ENCODE data around the gene F10.
"Not testable (repeated sequence)": the region's sequence is repeated elsewhere in the genome, so short reads cannot be mapped to it uniquely, and the experiment has no call there.

Gene F10

DNA sequence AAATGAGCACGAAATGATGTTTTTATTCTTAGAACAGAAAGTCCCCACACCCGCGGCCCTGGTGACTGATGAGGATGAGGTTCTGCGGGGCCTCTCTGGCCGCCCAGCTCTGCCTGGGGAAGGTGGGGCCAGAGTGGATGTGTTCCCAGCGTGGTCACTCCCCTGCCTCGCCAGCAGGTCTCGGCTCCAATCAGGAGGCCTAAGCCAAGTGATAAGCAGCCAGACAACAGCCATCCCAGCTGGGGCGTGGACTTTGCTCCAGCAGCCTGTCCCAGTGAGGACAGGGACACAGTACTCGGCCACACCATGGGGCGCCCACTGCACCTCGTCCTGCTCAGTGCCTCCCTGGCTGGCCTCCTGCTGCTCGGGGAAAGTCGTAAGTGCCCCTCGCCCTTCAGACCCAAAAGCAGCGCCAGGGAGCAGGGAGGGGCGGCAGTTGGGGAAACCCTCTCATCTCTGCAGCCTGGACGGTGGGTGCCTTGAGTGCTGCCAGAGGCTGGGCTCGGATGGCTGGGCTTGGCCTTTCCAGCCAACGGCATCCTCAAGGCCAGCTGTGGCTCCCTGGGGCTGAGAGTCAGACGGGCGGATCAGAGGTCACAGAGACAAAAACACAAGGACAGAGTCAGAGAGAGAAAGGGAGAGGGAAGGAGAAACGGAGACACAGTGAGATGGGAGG lies at the start of gene F10:
Gene F10 (plus strand): TSS at position 250 of the 676 bp plus-strand sequence. CDS start 57 bp downstream, at position 307.
- no peak for DNase-seq

DNA sequence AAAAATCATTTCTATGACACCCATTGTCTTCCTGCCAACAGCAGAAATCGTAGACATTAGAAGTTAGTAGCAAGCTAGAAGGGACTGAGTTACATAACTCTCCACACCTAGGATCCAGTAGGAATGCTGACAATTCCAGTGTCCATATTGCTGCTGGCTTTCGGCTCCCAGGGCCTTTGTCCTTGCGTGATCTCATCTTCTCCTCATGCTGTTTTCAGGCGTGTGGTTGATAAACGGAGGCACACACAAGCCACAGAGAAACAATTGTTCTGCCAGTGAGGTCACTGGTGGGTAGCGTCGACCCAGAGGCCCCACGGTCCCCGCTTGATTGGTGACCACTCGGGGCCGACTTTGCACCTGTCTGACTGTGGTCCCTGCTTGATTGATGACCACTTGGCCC lies 48.7 kb upstream of the F10 start:
- DNase-seq = no peak

DNA sequence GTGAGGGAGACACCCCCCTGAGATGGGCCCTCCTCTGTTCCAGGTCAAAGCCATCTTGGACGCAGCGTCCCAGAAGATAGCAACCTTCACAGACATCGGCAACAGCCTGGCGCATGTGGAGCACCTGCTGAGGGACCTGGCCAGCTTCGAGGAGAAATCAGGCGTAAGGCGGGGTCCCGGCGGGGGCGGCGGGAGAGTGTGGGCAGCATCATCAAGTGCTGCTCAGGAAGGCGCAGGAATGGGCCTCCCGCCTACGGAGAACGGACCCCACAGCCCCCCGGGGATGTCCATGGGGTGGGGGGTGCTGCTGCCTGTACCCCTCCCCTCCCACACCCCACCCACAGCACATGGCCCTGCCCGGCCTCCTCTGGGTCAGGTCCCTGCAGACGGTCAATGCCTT lies 48.2 kb upstream of the F10 start:
- no peak for DNase-seq

DNA sequence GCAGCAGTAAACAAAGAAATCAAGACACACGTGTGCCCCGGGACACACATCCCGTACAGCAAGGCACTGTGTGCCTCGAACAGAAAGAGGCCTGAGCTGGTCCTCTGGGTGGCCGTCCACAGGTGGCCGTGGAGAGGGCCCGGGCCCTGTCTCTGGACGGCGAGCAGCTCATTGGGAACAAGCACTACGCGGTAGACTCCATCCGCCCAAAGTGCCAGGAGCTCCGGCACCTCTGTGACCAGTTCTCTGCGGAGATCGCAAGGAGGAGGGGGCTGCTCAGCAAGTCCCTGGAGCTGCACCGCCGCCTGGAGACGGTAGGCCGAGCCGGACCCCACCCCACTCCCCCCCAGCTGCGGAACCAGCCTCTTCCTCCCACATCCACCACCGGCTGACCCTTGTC lies 47.7 kb upstream of the F10 start:
- DNase-seq = no peak

DNA sequence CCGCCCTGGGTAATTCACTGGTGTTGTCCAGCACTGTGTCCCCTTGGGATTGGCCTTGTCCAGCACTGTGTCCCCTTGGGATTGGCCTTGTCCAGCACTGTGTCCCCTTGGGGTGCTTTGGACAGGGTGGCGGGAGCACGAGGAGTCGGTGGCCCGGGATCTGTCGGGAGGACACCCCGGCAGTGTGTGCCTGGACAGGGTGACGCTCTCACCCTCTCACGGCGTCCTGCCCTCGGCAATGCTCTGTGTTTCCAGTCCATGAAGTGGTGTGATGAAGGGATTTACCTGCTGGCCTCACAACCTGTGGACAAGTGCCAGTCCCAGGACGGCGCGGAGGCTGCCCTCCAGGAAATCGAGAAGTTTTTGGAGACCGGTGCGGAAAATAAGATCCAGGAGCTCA lies 46.9 kb upstream of the F10 start:
- DNase-seq = no peak

DNA sequence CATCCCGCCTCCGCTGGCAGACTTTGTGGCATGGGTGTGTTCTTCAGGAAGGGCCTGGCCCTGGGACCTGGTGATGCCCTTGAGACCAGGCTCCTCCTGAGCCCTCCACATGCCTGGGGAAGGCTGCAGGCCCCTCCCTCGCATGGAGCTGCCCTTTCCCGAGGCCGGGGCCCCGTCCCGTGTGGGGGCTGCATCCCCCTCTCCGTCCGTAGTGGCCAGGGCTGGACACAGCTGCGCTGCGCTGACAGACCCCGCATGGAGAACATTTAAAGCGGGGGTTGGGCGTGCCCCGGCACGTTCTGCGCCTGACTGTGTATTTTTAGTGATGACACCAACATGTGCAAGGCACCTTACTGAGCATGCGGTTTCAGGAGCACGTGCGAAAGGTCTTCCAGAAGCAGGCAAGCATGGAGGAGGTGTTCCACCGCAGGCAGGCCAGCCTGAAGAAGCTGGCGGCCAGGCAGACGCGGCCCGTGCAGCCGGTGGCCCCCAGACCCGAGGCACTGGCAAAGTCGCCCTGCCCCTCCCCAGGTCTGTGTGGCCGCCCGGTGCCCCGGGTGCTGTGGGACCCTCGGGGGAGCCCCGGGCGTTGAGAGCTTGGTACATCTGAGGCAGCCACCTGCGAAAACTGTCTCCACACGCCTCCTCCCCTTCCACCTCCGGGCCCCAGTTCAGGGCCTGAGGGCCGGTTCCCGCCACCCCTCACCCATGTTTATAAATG lies 45.8 kb upstream of the F10 start:
- DNase-seq = no peak

DNA sequence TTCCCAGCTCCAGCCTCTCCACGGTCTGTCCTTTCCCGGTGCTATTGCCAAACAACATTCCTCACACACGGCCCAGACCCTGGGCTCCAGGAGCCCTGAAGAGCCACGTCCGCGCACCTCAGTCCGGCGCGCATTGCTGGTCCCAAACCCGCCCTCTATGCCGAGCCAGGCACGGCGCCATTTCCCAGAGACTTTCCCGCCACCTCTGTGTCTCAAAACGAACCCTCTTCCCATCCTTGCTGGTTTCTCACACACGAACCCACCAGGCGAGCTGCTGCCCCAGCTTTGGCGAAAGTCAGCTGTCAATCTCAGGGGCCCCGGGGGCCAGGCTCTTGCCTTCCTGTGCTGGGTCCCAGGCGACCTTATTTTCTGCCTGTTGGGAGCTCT lies 45.0 kb upstream of the F10 start:
- DNase-seq = no peak

DNA sequence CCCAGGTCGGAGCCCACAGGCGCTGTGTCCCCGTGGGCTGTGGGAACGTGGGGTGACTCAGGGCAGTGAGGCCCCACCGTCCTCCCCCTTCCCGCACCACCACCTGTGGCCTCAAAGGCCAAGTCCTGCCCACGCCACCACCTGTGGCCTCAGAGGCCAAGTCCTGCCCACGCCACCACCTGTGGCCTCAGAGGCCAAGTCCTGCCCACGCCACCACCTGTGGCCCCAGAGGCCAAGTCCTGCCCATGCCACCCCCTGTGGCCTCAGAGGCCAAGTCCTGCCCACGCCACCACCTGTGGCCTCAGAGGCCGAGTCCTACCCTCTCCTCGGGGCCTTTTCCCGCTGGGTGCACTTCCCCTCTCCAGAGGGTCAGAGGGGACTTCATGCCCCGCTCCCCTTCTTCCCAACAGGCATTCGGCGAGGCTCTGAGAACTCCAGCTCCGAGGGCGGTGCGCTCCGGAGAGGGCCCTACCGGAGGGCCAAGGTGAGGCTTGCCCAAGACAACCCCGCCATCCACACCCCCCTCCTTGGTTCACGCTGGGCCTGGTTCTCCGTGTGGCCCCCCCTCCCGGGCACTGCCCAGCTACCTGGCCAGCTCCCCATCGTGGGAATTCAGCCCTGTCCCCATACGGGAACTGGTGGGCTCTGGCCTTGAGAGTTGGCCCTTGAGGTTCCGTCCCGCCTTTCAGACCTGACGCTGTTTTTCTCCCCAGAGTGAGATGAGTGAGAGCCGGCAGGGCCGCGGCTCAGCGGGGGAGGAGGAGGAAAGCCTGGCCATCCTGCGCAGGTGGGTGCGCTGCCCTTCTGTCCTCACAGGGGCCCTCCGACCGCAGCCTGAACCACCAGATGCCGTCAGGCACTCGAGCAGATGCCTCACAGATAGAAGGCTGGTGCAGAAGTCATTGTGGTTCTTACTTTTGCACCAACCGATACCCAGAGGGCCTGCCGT lies 44.4 kb upstream of the F10 start:
- peak; percentile 87 for DNase-seq

DNA sequence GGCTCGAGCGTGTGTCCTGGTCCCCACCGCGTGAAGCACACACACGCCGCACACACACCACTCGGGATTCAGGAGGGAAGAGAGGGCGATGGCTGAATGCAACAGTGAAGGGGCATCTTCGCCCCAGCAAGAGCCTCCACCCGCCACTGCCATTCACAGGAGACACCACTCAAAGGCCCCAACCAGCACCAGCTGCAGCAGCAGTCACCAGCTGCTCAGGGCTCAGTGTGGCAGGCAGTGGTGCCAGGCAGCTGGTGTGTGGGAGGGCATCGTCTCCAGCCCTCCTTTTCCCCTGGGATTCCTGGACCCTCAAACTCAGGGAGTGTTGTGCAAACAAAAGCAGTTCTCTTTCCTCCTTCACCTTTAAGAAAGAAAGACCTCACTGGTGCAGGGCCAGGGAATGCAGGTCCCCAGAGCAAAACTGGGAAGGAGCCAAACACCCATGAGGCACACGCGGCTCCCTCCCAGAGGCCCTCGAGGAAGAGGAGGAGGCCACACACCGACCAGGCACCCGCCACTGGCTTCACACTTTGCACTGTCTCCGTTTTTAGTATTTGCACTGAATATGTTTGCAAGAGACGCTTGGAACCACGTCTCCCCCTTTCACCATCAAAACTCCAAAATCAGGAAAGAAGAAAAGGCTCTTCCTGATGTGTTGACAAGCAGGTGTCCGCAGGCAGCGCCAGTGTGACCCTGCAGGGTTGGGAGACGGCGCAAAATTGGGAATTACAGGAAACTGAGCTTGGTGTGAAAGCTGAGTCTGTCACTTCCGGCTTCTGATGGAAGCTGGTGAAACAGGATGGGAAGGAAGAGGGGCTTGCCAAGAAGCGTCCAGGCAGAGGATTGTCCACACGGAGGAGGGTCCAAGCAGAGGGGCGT lies 43.5 kb upstream of the F10 start:
- DNase-seq = peak; percentile 94

DNA sequence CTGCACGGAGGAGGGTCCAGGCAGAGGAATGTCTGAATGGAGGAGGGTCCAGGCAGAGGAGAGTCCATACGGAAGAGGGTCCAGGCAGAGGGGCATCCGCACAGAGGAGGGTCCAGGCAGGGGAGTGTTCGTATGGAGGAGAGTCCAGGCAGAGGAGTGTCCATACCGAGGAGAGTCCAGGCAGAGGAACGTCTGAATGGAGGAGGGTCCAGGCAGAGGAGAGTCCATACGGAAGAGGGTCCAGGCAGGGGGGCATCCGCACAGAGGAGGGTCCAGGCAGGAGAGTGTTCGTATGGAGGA lies 42.9 kb upstream of the F10 start:
- DNase-seq = not testable (repeated sequence)

DNA sequence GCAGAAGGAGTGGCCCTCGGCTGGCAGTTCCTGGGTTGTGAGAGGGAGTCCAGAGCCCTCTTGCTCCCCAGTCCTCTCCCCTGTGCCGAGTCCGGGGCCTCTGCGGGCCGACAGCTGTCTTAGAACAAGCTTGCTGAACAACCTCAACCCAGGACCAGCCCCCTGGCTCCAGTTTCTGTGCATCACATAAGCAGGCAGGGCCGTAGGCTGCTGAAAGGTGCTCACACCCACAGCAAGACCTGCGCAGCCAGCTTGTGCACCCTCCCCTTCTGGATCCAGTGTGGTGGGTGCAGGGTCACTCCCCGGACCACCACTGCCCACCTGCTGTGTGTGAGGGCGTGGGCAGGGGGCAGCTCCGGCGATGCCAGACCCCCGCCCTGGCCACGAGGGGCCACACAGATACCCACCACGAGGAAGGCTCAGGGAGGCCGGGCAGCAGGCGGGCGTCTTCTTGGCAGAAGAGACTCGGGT lies 42.2 kb upstream of the F10 start:
- no peak for DNase-seq

DNA sequence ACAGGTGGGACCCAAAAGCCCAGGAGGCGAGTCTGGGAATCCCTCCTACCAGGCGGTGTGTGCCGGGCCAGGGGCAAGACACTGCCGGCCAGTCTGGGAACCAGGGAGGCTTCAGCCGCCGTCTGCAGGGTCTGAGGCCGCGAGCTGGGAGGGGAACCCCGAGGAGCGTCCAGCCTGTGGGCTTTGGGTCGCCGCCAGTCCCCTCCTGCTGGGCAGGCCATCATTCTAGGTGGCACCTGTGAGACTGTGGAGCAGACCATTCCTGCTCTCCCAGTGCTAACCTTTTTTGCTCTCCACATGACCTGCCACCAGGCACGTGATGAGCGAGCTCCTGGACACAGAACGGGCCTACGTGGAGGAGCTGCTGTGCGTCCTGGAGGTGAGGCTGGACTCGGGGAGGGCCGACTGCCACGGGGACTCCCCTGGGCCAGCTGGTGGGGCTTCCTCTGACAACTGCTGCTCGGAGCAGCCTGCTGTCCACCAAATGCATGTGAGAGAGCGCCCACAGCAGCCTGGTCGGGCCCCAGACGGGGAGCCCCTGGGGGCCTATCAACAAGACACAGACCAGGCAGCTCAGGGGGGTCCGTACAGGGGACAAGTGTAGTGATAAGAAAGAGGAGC lies 41.6 kb upstream of the F10 start:
- no peak for DNase-seq

DNA sequence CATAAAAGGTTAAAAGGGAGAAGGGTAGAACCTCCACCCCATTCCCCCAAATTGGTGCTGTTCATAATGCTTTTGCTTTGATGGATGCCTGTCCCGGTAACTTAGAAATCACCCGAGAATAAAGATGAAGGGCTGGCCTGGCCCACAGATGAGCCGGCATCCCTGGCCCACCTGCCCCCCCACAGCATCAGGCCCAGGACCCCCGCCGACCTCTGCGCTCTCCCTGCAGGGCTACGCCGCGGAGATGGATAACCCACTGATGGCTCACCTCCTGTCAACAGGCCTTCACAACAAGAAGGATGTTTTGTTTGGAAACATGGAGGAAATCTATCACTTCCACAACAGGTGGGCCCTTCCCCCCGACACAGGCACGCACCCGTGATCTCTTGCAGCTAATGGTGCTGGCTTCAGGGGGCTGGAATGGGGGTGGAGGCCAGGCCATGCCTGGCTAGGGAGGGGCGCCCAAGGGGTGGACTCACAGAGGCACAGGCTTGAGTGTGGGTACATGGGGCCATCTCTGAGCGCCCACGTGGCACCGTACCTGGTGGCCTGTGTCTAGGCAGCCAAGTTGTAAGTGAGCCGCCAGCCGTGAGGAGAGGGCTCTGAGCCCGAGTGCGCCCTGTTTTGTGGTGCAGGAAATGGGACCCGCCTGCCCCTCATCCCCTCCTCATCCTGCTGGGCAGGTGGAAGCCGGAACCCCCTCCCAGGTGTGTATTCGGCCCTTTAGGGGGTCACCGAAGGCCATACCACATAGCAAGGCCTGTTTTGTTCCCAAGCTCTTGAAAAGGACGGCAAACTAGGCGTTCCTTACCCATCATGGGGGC lies 40.2 kb upstream of the F10 start:
- no peak for DNase-seq

DNA sequence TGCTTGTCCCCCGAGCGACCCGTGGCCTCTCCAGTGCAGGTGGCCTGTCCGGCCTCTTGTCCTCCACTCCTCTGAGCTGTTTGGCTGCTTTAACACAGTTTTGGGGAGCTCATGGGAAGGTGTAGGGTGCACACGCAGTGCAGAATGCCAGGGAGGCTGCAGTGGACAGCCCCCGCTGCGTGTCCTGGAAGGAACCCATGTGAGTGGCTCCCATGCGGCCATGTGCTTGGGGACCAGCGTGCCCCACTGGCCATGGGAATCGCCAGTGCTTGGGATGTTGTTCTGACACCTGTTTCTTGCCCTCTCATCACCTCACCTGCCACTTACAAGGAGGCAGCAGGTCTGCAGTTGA lies 39.6 kb upstream of the F10 start:
- no peak for DNase-seq

DNA sequence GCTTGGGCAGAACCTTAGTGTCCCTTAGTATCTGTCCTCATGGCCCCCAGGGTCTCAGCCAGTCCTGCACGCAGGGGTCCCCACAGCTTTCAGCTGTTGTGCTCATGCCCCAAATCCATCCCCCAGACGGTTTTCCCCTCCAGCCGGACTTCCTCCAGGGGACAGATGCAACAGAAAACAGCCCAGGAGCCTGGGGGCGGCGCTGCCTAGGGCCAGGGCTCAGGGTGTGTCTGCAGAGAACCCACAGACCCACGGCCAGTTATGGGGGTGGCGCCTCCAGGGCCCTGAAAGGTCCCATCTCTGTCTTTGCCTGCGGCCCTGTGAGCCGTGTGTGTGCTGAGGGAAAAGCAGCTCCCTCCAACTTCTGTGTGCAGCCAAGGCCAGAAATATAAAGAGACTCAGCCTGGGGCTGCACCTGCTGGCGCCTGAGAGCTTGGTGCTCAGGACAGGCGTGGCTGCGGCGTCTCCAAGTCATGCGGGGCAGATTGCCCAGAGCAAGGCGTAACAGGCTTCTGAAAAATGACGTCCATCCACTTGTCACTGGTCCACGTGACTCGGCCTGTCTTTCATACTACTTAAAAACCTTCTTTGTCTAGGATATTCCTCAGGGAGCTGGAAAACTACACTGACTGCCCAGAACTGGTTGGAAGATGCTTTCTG lies 39.1 kb upstream of the F10 start:
- peak; percentile 100 for DNase-seq

DNA sequence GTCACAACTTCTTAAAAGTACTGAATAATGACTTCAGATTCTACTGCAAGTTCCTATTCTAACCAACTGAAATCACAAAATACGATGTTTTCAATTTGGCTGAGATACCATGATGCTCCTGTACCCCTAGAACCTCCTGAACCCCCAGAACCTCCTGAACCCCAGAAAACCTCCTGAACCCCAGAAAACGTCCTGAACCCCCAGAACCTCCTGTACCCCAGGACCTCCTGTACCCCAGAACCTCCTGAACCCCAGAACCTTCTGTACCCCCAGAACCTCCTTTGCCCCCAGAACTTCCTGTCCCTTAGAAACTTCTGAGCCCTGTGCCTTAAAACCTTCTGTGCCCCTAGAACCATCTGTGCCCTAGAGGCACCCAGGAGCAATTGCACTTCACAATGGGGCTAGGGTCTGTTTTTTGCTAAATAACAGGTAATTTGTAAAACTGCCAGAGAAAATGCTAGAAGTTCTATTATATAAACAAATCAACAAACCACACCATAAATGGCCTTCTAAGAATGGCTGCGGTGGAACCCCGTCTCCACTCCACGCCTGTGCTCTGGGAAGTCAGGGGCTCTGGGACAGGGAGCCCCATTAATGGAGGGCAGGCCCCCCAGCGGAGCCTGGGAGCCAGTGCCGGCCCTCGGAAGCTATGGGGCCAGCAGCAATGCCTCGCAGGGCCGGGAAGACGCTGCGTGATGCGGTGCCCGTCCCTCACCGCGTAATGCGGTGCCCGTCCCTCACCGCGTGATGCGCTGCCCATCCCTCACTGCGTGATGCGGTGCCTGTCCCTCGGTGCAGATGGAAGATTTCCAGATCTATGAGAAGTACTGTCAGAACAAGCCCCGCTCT lies 38.3 kb upstream of the F10 start:
- no peak for DNase-seq

DNA sequence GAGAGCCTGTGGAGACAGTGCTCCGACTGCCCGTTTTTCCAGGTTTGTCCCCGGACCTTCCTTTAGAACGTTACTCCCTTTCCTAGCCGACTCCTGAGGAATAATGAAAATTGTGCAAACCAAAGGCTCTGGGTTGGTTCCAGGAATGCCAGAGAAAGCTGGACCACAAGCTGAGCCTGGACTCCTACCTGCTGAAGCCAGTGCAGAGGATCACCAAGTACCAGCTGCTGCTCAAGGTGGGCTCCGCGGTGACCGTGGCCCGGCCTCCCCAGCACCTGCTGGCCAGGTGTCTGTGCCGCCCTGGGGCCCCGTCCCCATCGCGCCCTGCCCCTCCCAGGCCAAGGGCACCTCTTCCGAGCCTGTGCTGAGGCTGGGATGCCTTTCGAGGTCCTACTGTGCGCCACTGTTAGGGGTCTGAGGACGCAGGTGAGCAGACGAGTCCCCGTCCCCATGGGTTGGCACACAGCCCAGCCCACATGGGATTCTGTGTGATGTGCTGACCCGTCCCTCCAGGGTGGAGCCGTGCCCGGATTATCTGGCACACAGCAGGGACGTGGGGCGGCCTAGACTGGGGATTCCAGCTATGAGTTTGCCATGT lies 37.6 kb upstream of the F10 start:
- DNase-seq = no peak

DNA sequence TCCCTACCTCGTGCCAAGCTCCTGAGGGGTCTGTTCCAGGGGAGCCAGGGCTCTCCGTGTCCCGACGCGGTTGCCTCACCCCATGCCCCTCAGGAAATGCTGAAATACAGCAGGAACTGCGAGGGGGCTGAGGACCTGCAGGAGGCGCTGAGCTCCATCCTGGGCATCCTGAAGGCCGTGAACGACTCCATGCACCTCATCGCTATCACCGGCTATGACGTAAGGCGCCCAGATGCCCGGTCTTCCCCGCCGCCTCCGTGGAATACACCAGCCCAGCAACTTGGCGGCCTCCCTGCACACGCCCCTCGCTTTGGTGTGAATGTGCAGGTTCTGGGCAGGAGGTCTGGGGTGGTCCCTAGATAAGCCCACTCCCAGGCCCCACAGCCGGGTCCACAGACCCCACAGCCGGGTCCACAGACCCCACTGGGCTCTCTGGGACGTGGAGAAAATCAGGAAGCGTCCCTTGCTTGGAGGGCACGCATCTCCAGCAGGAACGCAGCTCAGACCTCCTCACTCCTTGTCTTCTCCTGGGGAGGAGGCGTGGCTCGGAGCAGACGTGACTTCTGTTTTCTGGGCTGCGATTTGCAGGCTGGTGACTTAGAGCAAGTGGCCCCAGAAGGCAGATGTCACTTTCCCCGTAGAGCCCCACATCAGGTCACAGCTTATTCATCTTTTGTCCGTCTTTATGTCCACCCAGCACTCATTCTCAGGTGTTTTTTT lies 36.4 kb upstream of the F10 start:
- DNase-seq = no peak
